Measurements from ENCODE around the gene INCENP.
"Not testable (repeated sequence)": the region's sequence is repeated elsewhere in the genome, so short reads cannot be mapped to it uniquely, and the experiment has no call there.

INCENP gene

GRCh38 chr11:62123669-62124185 is at the start of gene INCENP:
Gene INCENP, plus strand, starts transcription at chr11:62124011. Its CDS starts 4,151 bp downstream, at chr11:62128162.
- peak; percentile 95 for DNase-seq (ENCODE audit: low spot score)

DNA sequence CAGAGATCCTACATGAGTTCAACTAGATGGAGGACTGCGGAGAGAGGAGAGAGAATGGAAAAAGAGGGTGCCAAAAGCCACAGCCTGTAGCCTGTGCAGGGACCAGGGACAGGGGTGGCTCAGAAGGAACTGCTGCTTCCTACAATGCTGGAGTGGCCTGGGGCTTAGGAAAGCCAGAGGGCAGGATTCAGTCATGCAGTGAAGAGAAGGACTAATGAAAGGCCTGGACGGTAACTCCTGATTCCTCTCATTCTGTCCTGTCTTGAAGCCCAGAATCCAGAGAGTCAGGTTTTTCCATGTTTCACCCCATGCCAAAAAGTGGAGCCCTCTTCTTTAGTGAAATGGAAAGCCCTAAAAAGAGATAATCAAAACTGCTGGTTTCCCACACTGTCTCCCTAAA is 48.4 kb upstream of the INCENP start:
- DNase-seq (ENCODE audit: low spot score), result no peak

DNA sequence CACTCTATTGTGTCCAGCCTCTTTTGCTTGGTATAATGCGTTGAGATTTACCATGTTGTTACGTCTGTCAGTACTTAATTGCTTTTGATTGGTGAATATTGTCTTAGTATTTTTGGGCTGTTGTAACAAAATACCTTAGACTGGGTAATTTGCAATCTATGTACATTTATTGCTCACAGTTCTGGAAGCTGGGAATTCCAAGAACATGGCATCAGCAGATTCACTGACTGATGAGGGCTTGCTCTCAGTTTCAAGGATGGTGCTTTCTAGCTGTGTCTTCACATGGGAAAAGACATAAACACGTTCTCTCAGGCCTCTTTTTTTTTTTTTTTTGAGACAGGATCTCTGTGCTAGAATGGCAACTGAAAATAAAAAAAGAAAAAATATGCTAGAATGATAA is 46.7 kb upstream of the INCENP start:
- DNase-seq (ENCODE audit: low spot score), result no peak

DNA sequence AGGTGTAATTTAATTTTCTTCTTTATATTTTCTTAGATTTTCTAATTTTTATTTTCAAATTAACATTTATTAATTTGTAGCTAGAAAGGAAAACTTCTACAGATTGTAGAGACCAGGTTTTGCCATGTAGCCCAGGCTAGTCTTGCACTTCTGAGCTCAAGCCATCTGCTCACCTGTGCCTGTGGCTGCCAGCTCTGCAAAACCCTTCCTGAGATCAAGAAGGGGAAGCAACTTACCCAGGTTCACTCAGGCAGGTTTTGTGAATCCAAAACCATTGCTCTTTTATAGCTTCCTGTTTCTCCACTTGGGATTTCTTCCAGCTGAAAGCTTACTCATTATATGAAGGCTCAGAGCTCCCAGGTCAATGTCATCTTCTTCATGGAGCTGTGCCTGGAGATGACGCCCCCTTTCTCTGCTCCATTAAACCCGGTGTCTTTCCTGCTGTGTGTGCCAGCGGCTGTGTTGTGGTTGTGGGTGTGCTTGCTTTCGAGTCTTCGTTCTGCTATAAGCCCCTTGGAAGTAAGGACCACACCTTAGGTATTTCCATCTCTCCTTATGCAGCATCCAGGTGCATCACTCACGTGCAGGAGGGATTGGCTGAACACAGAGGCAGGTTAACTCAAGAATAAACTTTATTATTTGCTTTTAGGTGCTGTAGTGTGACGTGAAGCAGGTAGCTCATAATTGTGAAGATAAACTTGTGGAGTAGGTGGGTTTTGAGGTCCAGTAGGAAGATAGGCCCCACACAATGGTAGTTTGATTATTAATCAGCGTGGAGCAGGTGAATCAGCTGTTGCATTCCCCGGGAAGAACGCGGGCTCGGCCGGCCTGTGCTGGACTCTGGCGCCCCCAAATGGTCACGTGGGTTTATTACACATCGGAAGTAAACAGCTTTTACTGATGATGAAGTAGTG is 42.2 kb upstream of the INCENP start:
- peak; percentile 83 for DNase-seq (ENCODE audit: low spot score)

DNA sequence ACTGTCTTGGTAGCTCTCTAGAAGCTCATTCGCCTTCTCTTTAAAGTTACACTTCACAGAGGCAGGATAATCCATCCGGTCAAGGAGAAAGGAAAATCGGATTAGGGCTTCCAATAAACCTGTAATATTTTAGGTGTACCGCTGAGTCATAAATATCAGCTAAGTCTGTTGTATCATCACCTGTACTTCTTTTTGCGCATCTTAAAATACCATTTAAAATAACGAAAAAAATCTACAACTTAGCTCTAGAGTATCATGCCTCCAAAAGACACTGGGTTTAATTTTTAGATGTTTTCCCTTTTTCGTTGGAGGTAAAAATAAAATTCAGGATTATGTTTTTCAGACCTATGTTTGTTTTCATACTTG is 41.5 kb upstream of the INCENP start:
- DNase-seq (ENCODE audit: low spot score), result no peak

DNA sequence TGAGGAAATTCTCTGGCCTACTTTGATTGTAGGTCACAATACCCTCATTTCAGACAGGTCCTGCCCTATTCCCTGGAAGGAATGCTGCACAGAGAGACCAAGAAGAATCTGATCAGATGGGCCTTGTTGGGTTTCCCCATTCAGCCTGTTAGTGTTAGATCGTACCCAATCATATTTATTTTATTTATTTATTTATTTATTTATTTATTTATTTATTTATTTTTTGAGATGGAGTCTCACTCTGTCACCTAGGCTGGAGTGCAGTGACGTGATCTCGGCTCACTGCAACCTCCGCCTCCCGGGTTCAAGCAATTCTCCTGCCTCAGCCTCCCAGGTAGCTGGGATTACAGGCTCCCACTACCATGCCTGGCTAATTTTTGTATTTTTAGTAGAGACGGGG is 39.0 kb upstream of the INCENP start:
- DNase-seq (ENCODE audit: low spot score), result not testable (repeated sequence)

DNA sequence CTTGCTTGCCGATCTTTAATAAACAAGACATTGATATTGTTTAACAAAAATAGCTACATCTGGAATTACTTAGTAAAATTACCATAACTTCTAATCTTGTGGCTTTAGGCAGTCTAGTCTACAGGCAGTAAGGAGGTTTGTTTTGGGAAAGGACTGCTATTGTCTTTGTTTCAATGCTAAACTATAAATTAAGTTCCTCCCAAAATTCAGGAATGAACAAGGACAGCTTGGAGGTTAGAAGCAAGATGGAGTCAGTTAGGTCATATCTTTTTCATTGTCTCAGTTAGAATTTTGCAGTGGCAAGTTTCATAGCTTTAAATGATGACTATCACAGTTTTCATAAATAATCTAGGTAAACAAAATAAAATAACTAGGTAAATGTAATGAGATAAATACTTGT is 36.1 kb upstream of the INCENP start:
- DNase-seq (ENCODE audit: low spot score), result no peak

DNA sequence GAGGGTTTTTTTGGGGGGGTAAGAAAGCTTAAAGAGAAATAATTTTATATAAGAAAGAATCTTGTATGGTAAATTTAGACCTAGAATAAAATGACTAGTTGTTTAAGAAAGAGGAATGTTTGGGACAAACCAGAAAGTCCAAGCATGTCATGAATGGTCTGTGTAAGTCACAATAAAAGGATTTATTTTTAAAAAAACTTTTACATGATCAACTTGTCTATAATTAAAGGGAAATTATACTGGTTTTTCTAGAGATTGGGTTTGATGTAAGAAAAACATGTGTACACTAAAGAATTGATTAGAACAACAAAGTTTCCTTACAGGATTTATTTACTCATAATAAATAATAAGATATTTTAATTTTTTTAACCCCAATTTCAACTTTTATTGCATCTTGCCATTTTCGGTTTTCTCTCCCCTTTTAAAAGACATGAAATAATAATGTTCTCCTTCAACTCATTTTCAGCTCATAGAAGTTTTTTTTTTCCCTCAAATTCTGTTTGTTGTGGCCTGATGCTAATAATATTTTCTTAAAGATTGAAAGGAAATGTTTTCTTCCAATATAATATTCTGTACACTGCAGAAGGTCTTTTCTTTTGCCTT is 35.4 kb upstream of the INCENP start:
- DNase-seq (ENCODE audit: low spot score), result no peak

GRCh38 chr11:62103141-62103540 is 20.7 kb upstream of the INCENP start:
- no peak for DNase-seq (ENCODE audit: low spot score)

GRCh38 chr11:62103986-62104385 is 19.8 kb upstream of the INCENP start:
- no peak for DNase-seq (ENCODE audit: low spot score)

- DNase-seq (ENCODE audit: low spot score), result no peak
Measured at GRCh38 chr11:62104816-62105653, 18.8 kb upstream of the INCENP start.

GRCh38 chr11:62105667-62106191 is 18.1 kb upstream of the INCENP start:
- no peak for DNase-seq (ENCODE audit: low spot score)

DNA sequence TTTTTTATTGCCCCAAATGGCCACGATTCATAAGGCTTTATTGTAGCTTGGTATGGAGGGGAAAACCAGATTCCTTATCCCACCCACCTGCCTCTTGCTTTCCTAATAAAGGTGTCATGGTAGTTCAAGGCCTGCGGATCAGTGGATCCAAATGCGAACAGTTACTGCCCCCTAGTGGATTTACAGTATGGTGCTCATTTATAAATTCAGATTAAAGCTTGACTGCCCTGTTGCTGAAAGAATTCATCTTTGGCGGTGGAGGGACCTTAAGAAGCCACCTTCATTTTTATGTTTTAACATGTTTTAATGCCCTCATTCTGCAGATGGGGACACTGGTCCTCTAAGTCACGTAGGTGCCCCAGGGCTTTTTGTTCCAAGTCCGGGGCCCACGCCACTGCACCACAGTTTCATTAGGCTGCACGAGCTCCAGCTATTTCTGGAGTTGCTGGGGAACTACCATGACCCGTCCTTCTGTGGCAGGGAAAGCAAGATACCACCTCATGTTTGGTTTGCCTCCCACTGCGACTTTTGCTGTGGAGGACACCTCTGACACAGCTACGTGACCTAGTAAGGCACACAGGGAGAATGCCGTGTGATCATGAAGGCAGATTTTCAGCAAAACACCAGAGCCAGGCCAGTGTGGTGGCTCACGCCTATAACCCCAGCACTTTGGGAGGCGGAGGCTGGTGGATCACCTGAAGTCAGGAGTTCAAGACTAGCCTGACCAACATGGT is 15.6 kb upstream of the INCENP start:
- no peak for DNase-seq (ENCODE audit: low spot score)

DNA sequence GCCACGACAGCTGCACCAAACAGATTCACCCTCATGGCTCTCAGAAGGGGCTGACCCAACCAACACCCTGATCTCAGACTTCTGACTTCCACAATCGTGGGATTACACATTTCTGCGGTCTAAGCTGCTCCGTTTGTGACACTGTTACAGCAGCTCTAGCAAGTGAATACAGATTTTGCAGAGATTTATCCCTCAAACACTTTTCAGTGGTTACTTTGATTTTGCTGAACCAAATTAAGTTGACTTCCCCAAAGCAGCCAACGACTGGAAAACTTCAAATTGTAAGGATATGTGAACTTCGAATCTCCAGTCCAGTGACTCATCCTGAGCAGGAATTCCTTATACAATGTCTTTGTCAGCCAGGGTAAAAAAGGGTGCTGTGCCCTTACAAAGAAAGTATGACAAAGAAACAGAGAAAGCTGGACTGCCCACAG is 14.8 kb upstream of the INCENP start:
- no peak for DNase-seq (ENCODE audit: low spot score)

DNA sequence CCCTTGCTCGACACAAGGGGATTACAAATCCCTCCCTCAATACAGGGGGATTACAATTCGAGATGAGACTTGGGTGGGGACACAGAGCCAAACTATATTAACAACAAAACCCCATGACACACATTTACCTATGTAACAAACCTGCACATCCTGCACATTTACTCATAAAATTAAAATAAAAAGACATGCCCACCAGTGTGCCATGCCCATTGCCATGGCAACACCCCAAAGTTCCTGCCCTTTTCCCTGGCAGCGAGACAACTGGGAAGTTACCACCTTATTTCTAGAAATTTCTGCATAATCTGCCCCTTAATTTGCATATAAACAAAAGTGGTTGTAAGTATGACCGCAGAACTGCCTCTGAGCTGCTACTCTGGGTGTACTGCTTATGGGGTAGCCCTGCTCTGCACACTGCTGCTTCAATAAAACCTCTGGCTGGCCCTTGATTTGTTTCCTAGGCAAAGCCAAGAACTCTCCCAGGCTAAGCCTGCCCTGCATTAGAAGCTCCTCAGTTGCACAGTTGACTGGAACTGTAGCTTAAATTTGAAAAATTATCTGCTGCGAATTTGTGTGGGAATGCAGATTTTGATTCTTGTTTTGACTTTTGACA is 8.6 kb upstream of the INCENP start:
- DNase-seq (ENCODE audit: low spot score), result no peak

DNA sequence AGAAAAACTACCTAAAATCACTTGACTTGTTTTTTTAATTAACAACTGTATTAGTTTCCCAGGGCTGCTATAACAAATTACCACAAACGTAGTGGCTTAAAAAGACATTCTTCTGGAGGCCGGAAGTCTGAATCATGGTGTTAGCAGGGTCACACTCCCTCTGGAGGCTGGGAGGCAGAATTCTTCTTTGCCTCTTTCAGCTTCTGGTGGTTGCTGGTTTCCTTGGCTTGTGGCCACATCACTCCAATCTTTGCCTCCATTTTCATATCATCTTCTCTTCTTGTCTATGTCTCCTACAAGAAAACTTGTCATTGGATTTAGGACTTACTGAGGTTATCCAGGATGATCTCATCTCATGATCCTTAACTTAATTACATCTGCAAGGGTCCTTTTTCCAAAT is 7.4 kb upstream of the INCENP start:
- no peak for DNase-seq (ENCODE audit: low spot score)

- DNase-seq (ENCODE audit: low spot score), result no peak
Measured at GRCh38 chr11:62119569-62119968, 4.2 kb upstream of the INCENP start.

- no peak for DNase-seq (ENCODE audit: low spot score)
Measured at GRCh38 chr11:62120001-62120400, 3.8 kb upstream of the INCENP start.

DNA sequence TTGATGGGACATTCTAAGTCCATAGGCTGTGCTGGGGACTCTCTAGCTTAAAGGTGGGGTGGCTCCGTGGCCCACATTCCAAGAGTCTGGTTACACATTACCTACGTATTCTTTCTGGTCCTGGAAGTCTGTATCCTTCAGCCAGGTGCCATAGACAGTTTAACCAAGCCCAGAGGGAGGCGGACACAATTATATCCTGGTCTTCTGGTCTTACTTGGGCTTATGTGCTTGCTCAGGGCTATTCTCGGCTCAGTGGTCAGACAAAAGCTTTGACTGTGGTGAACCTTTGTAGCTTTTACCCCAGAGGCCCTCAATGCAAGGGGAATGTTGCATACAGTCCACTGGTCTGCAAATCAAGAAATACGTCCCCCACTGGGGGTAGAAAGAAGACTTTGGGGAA is 3.4 kb upstream of the INCENP start:
- no peak for DNase-seq (ENCODE audit: low spot score)

GRCh38 chr11:62122076-62122475 is 1.7 kb upstream of the INCENP start:
- no peak for DNase-seq (ENCODE audit: low spot score)

All from left forelimb (tissue), 1 donor.